HCT116 (cell line): ENCODE data around the gene UBXN11. TPM values are rescaled to one million over a fixed set of nuclear protein-coding genes. Genes with fewer than 3 reads are reported as not detected.

Experiments used
- ATAC-seq: fragments of 200-7000 bp; cut with Tn5 transposase; 2 replicates; pipeline ENCODE4 v1.9.1; 2020; ENCODE audit warnings: mild to moderate bottlenecking, moderate library complexity
- BruUV-seq: library from RNA; stranded (reverse); fragments of 400-500 nt; replicated peaks from 2 replicates; lab custom pipeline; 2021; lab: Mats Ljungman, UMichigan
- CTCF ChIA-PET: fragments of 300-600 bp; sonication (Branson Sonifier 250); formaldehyde crosslinking; loops from one replicate; lab custom pipeline; 2021; ENCODE audit warnings: antibody characterized with exemption; lab: Charles Lee
- POLR2A ChIA-PET: fragments of 300-600, 350-600 bp; sonication (Branson Sonifier 250); formaldehyde crosslinking; loops from one replicate; lab custom pipeline; 2021; ENCODE audit warnings: antibody characterized with exemption; lab: Charles Lee
- RAD21 ChIA-PET, 2 experiments: fragments of 300-600 bp; sonication (Branson Sonifier 250); formaldehyde crosslinking; loops; one replicate each; lab custom pipeline; 2023; ENCODE audit warnings: low total read pairs in 2 of 2; ENCODE audit not compliant: uncharacterized antibody in 2 of 2, unreplicated experiment in 2 of 2, low non-redundant PET in 1 of 2; lab: Charles Lee
- DNase-seq: peaks from one replicate; pipeline ENCODE4 v3.0.0-alpha.2; 2010; ENCODE audit warnings: low read depth, low spot score
- H2AFZ ChIP-seq: fragments of 200-600 bp; shearing (Covaris generic), sonication (generic); 2 replicates; pipeline ENCODE4 v1.6.1; 2017; ENCODE audit warnings: low read depth, mixed run types, mixed read lengths, antibody characterized with exemption, low read length; ENCODE audit not compliant: poor library complexity, severe bottlenecking
- H3K27ac ChIP-seq: 2 replicates; pipeline ENCODE4 v1.5.1; 2012; ENCODE audit warnings: low read depth, low read length
- H3K27me3 ChIP-seq: fragments of 200-600 bp; sonication (generic); 2 replicates; pipeline ENCODE4 v1.6.1; 2016; ENCODE audit warnings: mixed run types, low read length, mixed read lengths; ENCODE audit not compliant: insufficient read depth
- H3K36me3 ChIP-seq, 2 experiments: fragments of 200-500 bp in 1 of 2; fragments of 200-600 bp in 1 of 2; sonication (Bioruptor generic) in 1 of 2; sonication (generic) in 1 of 2; 2 replicates each; pipeline versions ENCODE4 v1.5.1 to v1.6.1; 2014 to 2016; ENCODE audit warnings: low read length in 2 of 2, inconsistent platforms in 1 of 2, mixed read lengths in 1 of 2, mixed run types in 1 of 2; ENCODE audit not compliant: insufficient read depth in 2 of 2, control insufficient read depth in 1 of 2
- H3K4me1 ChIP-seq, 2 experiments: fragments of 200-600 bp in 1 of 2; sonication (generic) in 1 of 2; 2 replicates each; pipeline versions ENCODE4 v1.5.1 to v1.6.1; 2012 to 2017; ENCODE audit warnings: low read length in 2 of 2, inconsistent platforms in 1 of 2, mild to moderate bottlenecking in 1 of 2, mixed read lengths in 1 of 2, mixed run types in 1 of 2, moderate library complexity in 1 of 2; ENCODE audit not compliant: insufficient read depth in 2 of 2, control insufficient read depth in 1 of 2
- H3K4me2 ChIP-seq: fragments of 200-600 bp; sonication (generic); 2 replicates; pipeline ENCODE4 v1.6.1; 2017; ENCODE audit warnings: mixed run types, low read length, mixed read lengths
- H3K4me3 ChIP-seq, 2 experiments: fragments of 200-600 bp in 1 of 2; sonication (generic) in 1 of 2; replicated peaks in 1 of 2; 2 replicates each; pipeline ENCODE4 v1.5.1; 2011 to 2016; ENCODE audit warnings: low read length in 2 of 2, control low read depth in 1 of 2, low read depth in 1 of 2, mild to moderate bottlenecking in 1 of 2, mixed read lengths in 1 of 2, mixed run types in 1 of 2
- H3K79me2 ChIP-seq: fragments of 200-600 bp; sonication (generic); 2 replicates; pipeline ENCODE4 v1.6.1; 2017; ENCODE audit warnings: mild to moderate bottlenecking, mixed run types, low read length, moderate library complexity, mixed read lengths; ENCODE audit not compliant: insufficient read depth
- H3K9ac ChIP-seq: fragments of 200-600 bp; sonication (generic); 2 replicates; pipeline ENCODE4 v1.6.1; 2016; ENCODE audit warnings: low read length, mixed read lengths
- H3K9me2 ChIP-seq: fragments of 200-600 bp; sonication (generic), shearing (Covaris generic); 2 replicates; pipeline ENCODE4 v1.6.1; 2017; ENCODE audit warnings: mixed run types, mild to moderate bottlenecking, moderate library complexity; ENCODE audit not compliant: insufficient read depth
- H3K9me3 ChIP-seq, 2 experiments: fragments of 200-500 bp in 1 of 2; fragments of 200-600 bp in 1 of 2; sonication (Bioruptor generic) in 1 of 2; sonication (generic) in 1 of 2; 2 replicates each; pipeline ENCODE4 v1.6.1; 2014 to 2017; ENCODE audit warnings: low read length in 2 of 2, mixed read lengths in 2 of 2, inconsistent platforms in 1 of 2, low read depth in 1 of 2, mild to moderate bottlenecking in 1 of 2, mixed run types in 1 of 2, moderate library complexity in 1 of 2; ENCODE audit not compliant: control insufficient read depth in 1 of 2, insufficient read depth in 1 of 2
- H4K20me1 ChIP-seq: fragments of 200-600 bp; sonication (generic), shearing (Covaris generic); 2 replicates; pipeline ENCODE4 v1.6.1; 2017; ENCODE audit warnings: mixed run types, mild to moderate bottlenecking, moderate library complexity; ENCODE audit not compliant: insufficient read depth
- ATF3 ChIP-seq: IDR thresholded peaks from 2 replicates; pipeline ENCODE4 v1.6.1; 2012
- CBX3 ChIP-seq: IDR thresholded peaks from 2 replicates; pipeline ENCODE4 v1.6.1; 2012; ENCODE audit warnings: low read depth
- CEBPB ChIP-seq: IDR thresholded peaks from 2 replicates; pipeline ENCODE4 v1.6.1; 2012; ENCODE audit warnings: low read depth
- CTCF ChIP-seq, 3 experiments: fragments of 200-600 bp in 1 of 3; sonication (generic) in 1 of 3; IDR thresholded peaks in 2 of 3; conservative IDR thresholded peaks in 1 of 3; 2 replicates each; pipeline ENCODE4 v1.5.1; 2012 to 2017; ENCODE audit warnings: low read depth in 2 of 3, low read length in 2 of 3, antibody characterized with exemption in 1 of 3, borderline replicate concordance in 1 of 3, control low read depth in 1 of 3, mild to moderate bottlenecking in 1 of 3, mixed read lengths in 1 of 3, mixed run types in 1 of 3, moderate library complexity in 1 of 3; ENCODE audit not compliant: insufficient read depth in 1 of 3
- ELF1 ChIP-seq: IDR thresholded peaks from 2 replicates; pipeline ENCODE4 v1.6.1; 2012; ENCODE audit warnings: low read depth, borderline replicate concordance
- EZH2phosphoT487 ChIP-seq: fragments of 200-600 bp; IDR thresholded peaks from 2 replicates; pipeline ENCODE4 v1.6.1; 2018; ENCODE audit warnings: antibody characterized with exemption, borderline replicate concordance
- FOSL1 ChIP-seq: IDR thresholded peaks from 2 replicates; pipeline ENCODE4 v1.6.1; 2012; ENCODE audit warnings: low read depth
- MAX ChIP-seq: IDR thresholded peaks from 2 replicates; pipeline ENCODE4 v1.6.1; 2012
- POLR2AphosphoS5 ChIP-seq: IDR thresholded peaks from 2 replicates; pipeline ENCODE4 v1.6.1; 2011; ENCODE audit warnings: mild to moderate bottlenecking, low read depth, low read length, moderate library complexity
- RAD21 ChIP-seq: IDR thresholded peaks from 2 replicates; pipeline ENCODE4 v1.6.1; 2012; ENCODE audit warnings: low read depth, mild to moderate bottlenecking
- REST ChIP-seq: IDR thresholded peaks from 2 replicates; pipeline ENCODE4 v1.6.1; 2012; ENCODE audit warnings: low read depth
- SIN3A ChIP-seq: IDR thresholded peaks from 2 replicates; pipeline ENCODE4 v1.6.1; 2012; ENCODE audit warnings: low read depth
- SP1 ChIP-seq: IDR thresholded peaks from 2 replicates; pipeline ENCODE4 v1.6.1; 2012; ENCODE audit warnings: low read depth
- SRF ChIP-seq: IDR thresholded peaks from 2 replicates; pipeline ENCODE4 v1.6.1; 2012; ENCODE audit warnings: low read depth
- YY1 ChIP-seq: IDR thresholded peaks from 2 replicates; pipeline ENCODE4 v1.6.1; 2011; ENCODE audit warnings: low read length, low read depth, moderate library complexity, mild to moderate bottlenecking; ENCODE audit not compliant: insufficient replicate concordance; ENCODE audit errors: extremely low read depth
- ZBTB33 ChIP-seq: IDR thresholded peaks from 2 replicates; pipeline ENCODE4 v1.6.1; 2011; ENCODE audit warnings: mild to moderate bottlenecking, low read length, moderate library complexity; ENCODE audit not compliant: insufficient replicate concordance; ENCODE audit errors: extremely low read depth
- ZFX ChIP-seq: fragments of 450-650 bp; IDR thresholded peaks from 2 replicates; pipeline ENCODE4 v1.6.1; 2017
- ZNF274 ChIP-seq: fragments of 200-500 bp; sonication (Bioruptor generic); IDR thresholded peaks from 2 replicates; pipeline ENCODE4 v1.6.1; 2014; ENCODE audit warnings: mild to moderate bottlenecking, low read depth, low read length, inconsistent platforms
- intact Hi-C: fragments of 100-400 bp; cut with micrococcal nuclease; formaldehyde crosslinking; loops from 2 replicates; pipeline ENCODE4 v1.10.0; 2022
- total RNA-seq: library from RNA; stranded (reverse); gene quantifications from one replicate; pipeline ENCODE4 v1.2.1, GENCODE V29; 2021; ENCODE audit not compliant: unreplicated experiment

The UBXN11 gene
- total RNA-seq, 1 experiment from 2014 or later, result 19.3 TPM

GRCh38 chr1:26295194-26296138 is 11.0 kb downstream of the UBXN11 start:
- Histone ChIP-seq H3K4me3 (no peak overlapping the region), H3K9me3 (no peaks in the 10 kb centered on the region), H3K9me2 (no peaks in the 10 kb centered on the region), H4K20me1 (no peaks in the 10 kb centered on the region), H3K27ac (no peak overlapping the region), H3K36me3 (0 out of 4 replicates have a peak, but pooled peaks cover 0 to 3% of the 10 kb centered on the region in 2 experiments), H3K4me2 (no peak overlapping the region), H2AFZ (no peak overlapping the region), H3K27me3 (no peaks in the 10 kb centered on the region), H3K4me1 (0 out of 4 replicates have a peak, but pooled peaks cover 0 to 4% of the 10 kb centered on the region in 2 experiments), H3K79me2 (no peaks in the 10 kb centered on the region), H3K9ac (no peak overlapping the region)
- BruUV-seq, result no TSS peak
- ATAC-seq (no peak), DNase-seq (no peak)
- CTCF ChIA-PET, result interaction anchor here (2.5 kb wide), 1 partner anchor 10 kb away, joined by 12 read pairs; no protein-coding TSS in a partner anchor
- RAD21 ChIA-PET, result no interaction called here
- POLR2A ChIA-PET, result no interaction called here
- TF ChIP-seq SRF, result no peak
- no peak for TF ChIP-seq MAX
- no peak for TF ChIP-seq ZNF274
- TF ChIP-seq CTCF (IDR thresholded peaks at IDR 0.05 in 2 of 3, conservative IDR thresholded peaks at IDR 0.05 in 1 of 3; ENCODE audit: borderline replicate concordance in 1 of 3, insufficient read depth in 1 of 3, low read depth in 2 of 3, low read length in 2 of 3), result no peak
- no peak for TF ChIP-seq ELF1
- no peak for TF ChIP-seq POLR2AphosphoS5
- no peak for TF ChIP-seq RAD21
- no peak for TF ChIP-seq ZFX
- TF ChIP-seq CEBPB, result no peak
- no peak for TF ChIP-seq SP1
- no peak for TF ChIP-seq REST
- no peak for TF ChIP-seq YY1
- TF ChIP-seq SIN3A, result no peak
- TF ChIP-seq CBX3, result no peak
- no peak for TF ChIP-seq ZBTB33
- TF ChIP-seq EZH2phosphoT487, result no peak
- TF ChIP-seq FOSL1, result no peak
- no peak for TF ChIP-seq ATF3
- intact Hi-C loops, result no loop called here
